ENCODE measurements around the gene C12orf42. TPM values are rescaled to one million over a fixed set of nuclear protein-coding genes. Genes with fewer than 3 reads are reported as not detected.

C12orf42 gene
- total RNA-seq, 1 experiment from 2014 or later: 0.37 TPM

DNA sequence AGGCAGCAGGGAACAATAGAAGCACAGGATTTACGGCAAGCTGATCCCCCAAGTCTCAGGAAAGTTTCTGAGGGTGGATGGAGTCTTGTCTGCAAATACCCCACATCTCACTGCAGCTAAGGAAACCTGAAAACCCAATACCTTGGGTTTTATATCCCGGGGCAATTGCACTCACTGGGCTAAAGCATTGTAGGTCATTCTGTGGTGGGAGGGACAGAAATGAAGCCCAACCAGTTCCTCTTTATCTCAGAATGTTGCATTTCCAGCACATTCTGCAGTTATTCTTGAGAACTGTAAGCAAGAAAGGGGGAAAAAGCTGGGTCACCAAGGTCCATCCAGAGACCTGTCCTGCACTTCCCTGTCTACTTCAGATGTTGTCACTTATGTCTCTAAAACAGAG, 39.8 kb downstream of the C12orf42 start:
- DNase-seq (ENCODE audit: low spot score) (no peak), ATAC-seq (no peak; the same call in 1 of the 2 replicates)
- ChIA-PET CTCF (no interaction called here), POLR2A (no interaction called here)
- Mint-ChIP-seq H3K27me3 (ENCODE audit: low read depth) (no peaks in the 10 kb centered on the region), H3K4me3 (no peak overlapping the region), H3K27ac (no peak overlapping the region), H3K4me1 (no peaks in the 10 kb centered on the region; the same call in 1 of the 2 replicates), H3K9me3 (peaks cover 5% of the 10 kb centered on the region), H3K36me3 (no peaks in the 10 kb centered on the region)
- no peak for TF ChIP-seq CREB1 (CRISPR knock-in tag; IDR thresholded peaks at IDR 0.05)
- no peak for TF ChIP-seq ZNF317 (CRISPR knock-in tag; IDR thresholded peaks at IDR 0.05; ENCODE audit: borderline replicate concordance, low read depth)
- no peak for TF ChIP-seq ZSCAN18 (CRISPR knock-in tag; IDR thresholded peaks at IDR 0.05)

- Mint-ChIP-seq H3K27me3 (ENCODE audit: low read depth) (no peaks in the 10 kb centered on the region), H3K4me1 (no peaks in the 10 kb centered on the region; the same call in 1 of the 2 replicates), H3K36me3 (no peaks in the 10 kb centered on the region), H3K9me3 (peaks cover 5% of the 10 kb centered on the region), H3K27ac (no peak overlapping the region), H3K4me3 (no peak overlapping the region)
- DNase-seq (ENCODE audit: low spot score): no peak
- ChIA-PET POLR2A (no interaction called here), CTCF (no interaction called here)
- TF ChIP-seq TP53 (CRISPR knock-in tag; IDR thresholded peaks at IDR 0.05) (no peak), ARID4B (CRISPR knock-in tag; IDR thresholded peaks at IDR 0.05; ENCODE audit: borderline replicate concordance) (no peak), RELA (CRISPR knock-in tag; IDR thresholded peaks at IDR 0.05; ENCODE audit: borderline replicate concordance) (no peak), ETV6 (CRISPR knock-in tag; IDR thresholded peaks at IDR 0.05) (no peak), STAT6 (CRISPR knock-in tag; conservative IDR thresholded peaks at IDR 0.05; ENCODE audit: low read depth) (no peak), NFYB (CRISPR knock-in tag; conservative IDR thresholded peaks at IDR 0.05; ENCODE audit: low read depth) (no peak), JAZF1 (CRISPR knock-in tag; IDR thresholded peaks at IDR 0.05) (no peak), SMAD3 (CRISPR knock-in tag; IDR thresholded peaks at IDR 0.05; ENCODE audit: borderline replicate concordance) (no peak), NFATC4 (CRISPR knock-in tag; IDR thresholded peaks at IDR 0.05) (no peak), GABPB1 (CRISPR knock-in tag; IDR thresholded peaks at IDR 0.05) (no peak), KAT7 (CRISPR knock-in tag; IDR thresholded peaks at IDR 0.05; ENCODE audit: borderline replicate concordance) (no peak), OVOL2 (CRISPR knock-in tag; IDR thresholded peaks at IDR 0.05; ENCODE audit: borderline replicate concordance) (no peak), GRHL2 (CRISPR knock-in tag; IDR thresholded peaks at IDR 0.05; ENCODE audit: insufficient replicate concordance, severe bottlenecking) (no peak), ATF1 (CRISPR knock-in tag; IDR thresholded peaks at IDR 0.05) (no peak), TCF7 (CRISPR knock-in tag; IDR thresholded peaks at IDR 0.05; ENCODE audit: low read depth) (no peak), JUN (CRISPR knock-in tag; IDR thresholded peaks at IDR 0.05) (no peak)
- TF ChIP-seq, protein P1, sequence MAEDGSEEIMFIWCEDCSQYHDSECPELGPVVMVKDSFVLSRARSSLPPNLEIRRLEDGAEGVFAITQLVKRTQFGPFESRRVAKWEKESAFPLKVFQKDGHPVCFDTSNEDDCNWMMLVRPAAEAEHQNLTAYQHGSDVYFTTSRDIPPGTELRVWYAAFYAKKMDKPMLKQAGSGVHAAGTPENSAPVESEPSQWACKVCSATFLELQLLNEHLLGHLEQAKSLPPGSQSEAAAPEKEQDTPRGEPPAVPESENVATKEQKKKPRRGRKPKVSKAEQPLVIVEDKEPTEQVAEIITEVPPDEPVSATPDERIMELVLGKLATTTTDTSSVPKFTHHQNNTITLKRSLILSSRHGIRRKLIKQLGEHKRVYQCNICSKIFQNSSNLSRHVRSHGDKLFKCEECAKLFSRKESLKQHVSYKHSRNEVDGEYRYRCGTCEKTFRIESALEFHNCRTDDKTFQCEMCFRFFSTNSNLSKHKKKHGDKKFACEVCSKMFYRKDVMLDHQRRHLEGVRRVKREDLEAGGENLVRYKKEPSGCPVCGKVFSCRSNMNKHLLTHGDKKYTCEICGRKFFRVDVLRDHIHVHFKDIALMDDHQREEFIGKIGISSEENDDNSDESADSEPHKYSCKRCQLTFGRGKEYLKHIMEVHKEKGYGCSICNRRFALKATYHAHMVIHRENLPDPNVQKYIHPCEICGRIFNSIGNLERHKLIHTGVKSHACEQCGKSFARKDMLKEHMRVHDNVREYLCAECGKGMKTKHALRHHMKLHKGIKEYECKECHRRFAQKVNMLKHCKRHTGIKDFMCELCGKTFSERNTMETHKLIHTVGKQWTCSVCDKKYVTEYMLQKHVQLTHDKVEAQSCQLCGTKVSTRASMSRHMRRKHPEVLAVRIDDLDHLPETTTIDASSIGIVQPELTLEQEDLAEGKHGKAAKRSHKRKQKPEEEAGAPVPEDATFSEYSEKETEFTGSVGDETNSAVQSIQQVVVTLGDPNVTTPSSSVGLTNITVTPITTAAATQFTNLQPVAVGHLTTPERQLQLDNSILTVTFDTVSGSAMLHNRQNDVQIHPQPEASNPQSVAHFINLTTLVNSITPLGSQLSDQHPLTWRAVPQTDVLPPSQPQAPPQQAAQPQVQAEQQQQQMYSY (CRISPR knock-in tag; IDR thresholded peaks at IDR 0.05): no peak
- TF ChIP-seq, protein P2, sequence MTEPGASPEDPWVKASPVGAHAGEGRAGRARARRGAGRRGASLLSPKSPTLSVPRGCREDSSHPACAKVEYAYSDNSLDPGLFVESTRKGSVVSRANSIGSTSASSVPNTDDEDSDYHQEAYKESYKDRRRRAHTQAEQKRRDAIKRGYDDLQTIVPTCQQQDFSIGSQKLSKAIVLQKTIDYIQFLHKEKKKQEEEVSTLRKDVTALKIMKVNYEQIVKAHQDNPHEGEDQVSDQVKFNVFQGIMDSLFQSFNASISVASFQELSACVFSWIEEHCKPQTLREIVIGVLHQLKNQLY (CRISPR knock-in tag; IDR thresholded peaks at IDR 0.05): no peak
- no peak for ATAC-seq
Observed at GRCh38 chr12:103455020-103455763, 40.6 kb downstream of the C12orf42 start.
